ES-I3 (cell line): Measurements from ENCODE around the gene PCDHGA1.
"Not testable (repeated sequence)": the region's sequence is repeated elsewhere in the genome, so short reads cannot be mapped to it uniquely, and the experiment has no call there.

Experiments used
- H3K36me3 ChIP-seq: 2 replicates; pipeline ENCODE4 v1.6.1; 2013; ENCODE audit warnings: mild to moderate bottlenecking, low read length, control low read depth, moderate library complexity; ENCODE audit not compliant: insufficient read depth
- H3K4me1 ChIP-seq: 2 replicates; pipeline ENCODE4 v1.6.1; 2013; ENCODE audit warnings: mild to moderate bottlenecking, control low read depth, low read length; ENCODE audit not compliant: insufficient read depth
- H3K9ac ChIP-seq: 2 replicates; pipeline ENCODE4 v1.6.1; 2013; ENCODE audit warnings: low read depth, mild to moderate bottlenecking, low read length, moderate library complexity
- H3K9me3 ChIP-seq: 2 replicates; pipeline ENCODE4 v1.6.1; 2013; ENCODE audit warnings: mild to moderate bottlenecking, low read length, moderate library complexity; ENCODE audit not compliant: control insufficient read depth, insufficient read depth

The PCDHGA1 gene

DNA sequence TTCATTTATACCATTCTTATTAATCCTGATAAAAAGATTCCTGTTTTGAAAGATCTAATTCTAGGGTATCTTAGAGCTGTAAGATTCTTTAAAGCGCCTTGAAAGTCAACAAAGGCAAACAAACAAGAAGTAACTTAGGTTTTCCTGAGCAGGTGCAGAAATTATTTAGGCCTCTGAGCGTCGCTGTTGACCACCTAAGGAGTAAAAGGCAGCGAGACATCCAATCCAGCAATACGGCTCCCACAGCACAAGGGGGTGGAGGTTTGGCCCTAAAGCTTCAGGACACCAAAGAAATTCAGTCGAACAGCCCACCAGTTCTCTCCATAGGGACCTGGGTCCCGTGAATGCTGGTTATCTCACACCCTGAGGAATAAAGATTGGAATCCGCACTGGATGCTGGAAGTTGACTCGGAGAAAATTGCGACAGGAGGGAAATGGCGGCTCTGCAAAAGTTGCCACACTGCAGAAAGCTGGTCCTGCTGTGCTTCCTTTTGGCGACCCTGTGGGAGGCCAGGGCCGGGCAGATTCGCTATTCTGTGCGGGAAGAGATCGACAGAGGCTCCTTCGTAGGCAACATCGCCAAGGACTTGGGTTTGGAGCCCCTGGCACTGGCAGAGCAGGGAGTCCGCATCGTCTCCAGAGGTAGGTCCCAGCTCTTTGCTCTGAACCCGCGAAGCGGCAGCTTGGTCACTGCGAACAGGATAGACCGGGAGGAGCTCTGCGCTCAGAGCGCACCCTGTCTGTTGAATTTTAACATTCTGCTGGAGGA is 8.4 kb downstream of the PCDHGA1 start, which contains the start of gene PCDHGA2:
Gene PCDHGA2, plus strand, starts transcription at position 223 of the 769 bp plus-strand sequence.
- Histone ChIP-seq H3K9ac (no peak within 1 kb of the TSS), H3K4me1 (no peaks in the 10 kb centered on the region), H3K9me3 (peaks cover 4% of the 10 kb centered on the region; the same call in 1 of the 2 replicates), H3K36me3 (no peaks in the 10 kb centered on the region; the same call in 1 of the 2 replicates)

DNA sequence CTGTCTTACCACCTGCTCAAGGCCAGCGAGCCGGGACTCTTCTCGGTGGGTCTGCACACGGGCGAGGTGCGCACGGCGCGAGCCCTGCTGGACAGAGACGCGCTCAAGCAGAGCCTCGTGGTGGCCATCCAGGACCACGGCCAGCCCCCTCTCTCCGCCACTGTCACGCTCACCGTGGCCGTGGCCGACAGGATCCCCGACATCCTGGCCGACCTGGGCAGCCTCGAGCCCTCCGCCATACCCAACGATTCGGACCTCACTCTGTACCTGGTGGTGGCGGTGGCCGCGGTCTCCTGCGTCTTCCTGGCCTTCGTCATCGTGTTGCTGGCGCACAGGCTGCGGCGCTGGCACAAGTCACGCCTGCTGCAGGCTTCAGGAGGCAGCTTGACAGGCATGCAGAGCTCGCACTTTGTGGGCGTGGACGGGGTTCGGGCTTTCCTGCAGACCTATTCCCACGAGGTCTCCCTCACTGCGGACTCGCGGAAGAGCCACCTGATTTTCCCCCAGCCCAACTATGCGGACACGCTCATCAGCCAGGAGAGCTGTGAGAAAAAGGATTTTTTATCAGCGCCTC is 10.6 kb downstream of the PCDHGA1 start:
- not testable (repeated sequence) for H3K36me3 ChIP-seq, H3K9ac ChIP-seq, H3K4me1 ChIP-seq, H3K9me3 ChIP-seq

DNA sequence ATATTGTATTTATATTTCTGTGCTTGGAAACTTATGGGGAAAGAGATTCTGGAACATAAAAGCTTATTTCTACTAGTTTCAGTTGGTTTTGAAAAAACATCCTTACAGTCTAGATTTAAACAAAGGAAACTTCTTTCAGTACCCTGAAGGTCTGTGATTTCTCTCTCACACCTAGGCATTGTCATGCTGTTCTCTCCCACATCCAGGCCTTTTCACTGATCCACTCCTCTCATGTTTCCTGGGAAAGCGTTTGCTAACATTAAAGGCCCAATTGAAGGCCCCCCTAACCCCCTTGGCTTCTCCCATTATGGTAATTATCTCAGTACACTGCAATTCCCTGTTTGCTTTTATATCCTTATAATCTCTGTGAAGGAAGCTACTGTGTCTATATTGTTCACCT is 12.5 kb downstream of the PCDHGA1 start:
- Histone ChIP-seq H3K9ac (no peak overlapping the region), H3K4me1 (no peaks in the 10 kb centered on the region), H3K9me3 (peaks cover 6% of the 10 kb centered on the region; the same call in 1 of the 2 replicates), H3K36me3 (no peaks in the 10 kb centered on the region)

DNA sequence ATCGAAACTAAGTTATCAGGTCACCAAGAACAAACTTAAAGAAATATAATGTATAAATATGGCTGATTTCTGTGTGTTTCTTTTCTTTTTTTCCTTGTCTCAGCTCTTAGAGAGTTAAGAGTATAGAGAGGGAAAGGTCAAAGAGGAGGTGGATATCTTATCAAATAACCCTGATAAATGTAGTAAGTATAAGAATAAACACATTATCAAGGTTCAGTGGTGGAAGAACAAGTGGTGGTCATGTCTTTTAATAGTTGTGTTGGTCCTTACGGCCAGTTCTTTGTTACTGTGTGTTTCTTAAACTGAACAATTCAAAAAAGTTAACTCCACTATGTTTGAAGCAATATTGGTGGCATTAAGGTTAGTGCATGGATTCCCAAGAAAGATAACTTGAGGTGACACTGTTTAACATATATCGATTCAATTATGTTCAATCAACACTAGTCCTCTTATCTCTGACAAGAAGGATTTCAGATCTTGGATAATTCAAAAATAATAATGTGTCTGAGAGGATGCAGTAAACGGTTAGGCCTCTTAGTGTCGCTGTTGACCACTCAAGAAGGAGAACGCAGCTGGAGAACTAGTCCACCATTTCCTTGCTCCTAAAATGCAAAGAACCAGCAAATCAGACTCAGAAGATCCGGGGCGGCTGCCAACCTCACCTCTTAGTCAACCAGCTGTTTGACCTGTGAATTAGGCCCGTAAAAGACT is 13.1 kb downstream of the PCDHGA1 start, which contains the start of gene PCDHGA3:
Gene PCDHGA3, plus strand, starts transcription at position 588 of the 711 bp plus-strand sequence. CDS start 205 bp downstream, outside the sequence.
- peaks cover 6% of the 10 kb centered on the region; the same call in 1 of the 2 replicates for H3K9me3 ChIP-seq
- no peaks in the 10 kb centered on the region for H3K4me1 ChIP-seq
- H3K36me3 ChIP-seq: no peaks in the 10 kb centered on the region
- no peak within 1 kb of the TSS for H3K9ac ChIP-seq

DNA sequence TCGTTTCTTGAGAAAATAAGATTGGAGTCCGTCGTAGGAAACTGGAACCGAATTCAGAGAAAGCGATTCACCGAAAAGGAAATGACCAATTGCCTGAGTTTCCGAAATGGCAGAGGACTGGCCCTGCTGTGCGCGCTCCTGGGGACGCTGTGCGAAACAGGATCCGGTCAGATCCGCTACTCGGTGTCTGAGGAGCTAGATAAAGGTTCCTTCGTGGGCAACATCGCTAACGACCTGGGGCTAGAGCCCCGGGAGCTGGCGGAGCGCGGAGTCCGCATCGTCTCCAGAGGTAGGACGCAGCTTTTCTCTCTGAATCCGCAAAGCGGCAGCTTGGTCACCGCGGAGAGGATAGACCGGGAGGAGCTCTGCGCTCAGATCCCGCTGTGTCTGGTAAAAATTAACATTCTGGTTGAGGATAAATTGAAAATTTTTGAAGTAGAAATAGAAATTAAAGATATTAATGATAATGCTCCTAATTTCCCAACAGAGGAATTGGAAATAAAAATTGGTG is 13.7 kb downstream of the PCDHGA1 start:
- Histone ChIP-seq H3K4me1 (no peaks in the 10 kb centered on the region), H3K9me3 (peaks cover 6% of the 10 kb centered on the region; the same call in 1 of the 2 replicates), H3K36me3 (no peaks in the 10 kb centered on the region), H3K9ac (no peak overlapping the region)

DNA sequence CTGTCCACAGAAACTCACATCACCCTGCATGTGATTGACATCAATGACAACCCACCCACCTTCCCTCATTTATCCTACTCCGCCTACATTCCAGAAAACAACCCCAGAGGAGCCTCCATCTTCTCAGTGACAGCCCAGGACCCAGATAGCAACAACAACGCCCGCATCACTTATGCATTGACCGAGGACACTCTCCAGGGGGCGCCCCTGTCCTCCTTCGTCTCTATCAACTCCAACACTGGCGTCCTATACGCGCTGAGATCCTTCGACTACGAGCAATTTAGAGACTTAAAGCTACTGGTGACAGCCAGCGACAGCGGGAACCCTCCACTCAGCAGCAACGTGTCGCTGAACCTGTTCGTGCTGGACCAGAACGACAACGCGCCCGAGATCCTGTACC is 15.0 kb downstream of the PCDHGA1 start:
- H3K36me3 ChIP-seq: no peaks in the 10 kb centered on the region
- no peak overlapping the region for H3K9ac ChIP-seq
- H3K9me3 ChIP-seq: peaks cover 2% of the 10 kb centered on the region; the same call in 1 of the 2 replicates
- no peaks in the 10 kb centered on the region for H3K4me1 ChIP-seq

DNA sequence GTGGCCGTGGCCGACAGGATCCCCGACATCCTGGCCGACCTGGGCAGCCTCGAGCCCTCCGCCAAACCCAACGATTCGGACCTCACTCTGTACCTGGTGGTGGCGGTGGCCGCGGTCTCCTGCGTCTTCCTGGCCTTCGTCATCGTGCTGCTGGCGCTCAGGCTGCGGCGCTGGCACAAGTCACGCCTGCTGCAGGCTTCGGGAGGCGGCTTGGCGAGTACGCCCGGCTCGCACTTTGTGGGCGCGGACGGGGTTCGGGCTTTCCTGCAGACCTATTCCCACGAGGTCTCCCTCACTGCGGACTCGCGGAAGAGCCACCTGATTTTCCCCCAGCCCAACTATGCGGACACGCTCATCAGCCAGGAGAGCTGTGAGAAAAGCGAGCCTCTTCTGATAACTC is 15.7 kb downstream of the PCDHGA1 start:
- H3K36me3 ChIP-seq, H3K4me1 ChIP-seq, H3K9me3 ChIP-seq, H3K9ac ChIP-seq: not testable (repeated sequence)

DNA sequence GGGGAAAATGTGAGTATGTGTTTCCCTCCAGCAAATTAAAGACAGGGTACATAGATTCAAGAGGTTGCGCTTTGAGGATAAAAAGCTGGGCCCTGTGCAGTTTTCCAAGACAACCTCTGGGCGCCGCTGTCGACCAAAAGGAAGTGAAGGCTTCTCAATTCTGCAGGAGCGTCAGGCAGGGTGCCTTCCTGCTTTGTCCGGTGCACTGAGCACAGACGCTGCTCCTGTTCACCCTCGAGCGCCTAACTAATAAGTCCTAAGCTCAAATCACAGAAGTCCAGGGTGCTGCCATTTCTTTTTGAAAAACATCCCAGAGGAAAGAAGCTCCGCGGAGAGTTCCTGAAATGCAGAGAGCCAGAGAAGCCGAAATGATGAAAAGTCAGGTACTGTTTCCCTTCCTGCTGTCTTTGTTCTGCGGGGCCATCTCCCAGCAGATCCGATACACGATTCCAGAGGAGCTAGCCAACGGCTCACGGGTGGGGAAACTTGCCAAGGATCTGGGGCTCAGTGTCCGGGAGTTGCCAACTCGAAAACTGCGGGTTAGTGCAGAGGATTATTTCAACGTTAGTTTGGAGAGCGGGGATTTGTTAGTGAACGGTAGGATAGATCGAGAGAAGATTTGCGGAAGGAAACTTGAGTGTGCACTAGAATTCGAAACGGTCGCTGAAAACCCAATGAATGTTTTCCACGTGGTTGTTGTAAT is 19.8 kb downstream of the PCDHGA1 start, which contains the start of gene PCDHGB1:
Gene PCDHGB1, plus strand, starts transcription at position 183 of the 703 bp plus-strand sequence. Its CDS starts 162 bp downstream, at position 345.
- Histone ChIP-seq H3K9ac (peak within 1 kb of the TSS; percentile 32; the same call in 1 of the 2 replicates), H3K36me3 (no peaks in the 10 kb centered on the region; the same call in 1 of the 2 replicates), H3K9me3 (peaks cover 2% of the 10 kb centered on the region; the same call in 1 of the 2 replicates), H3K4me1 (no peaks in the 10 kb centered on the region)

DNA sequence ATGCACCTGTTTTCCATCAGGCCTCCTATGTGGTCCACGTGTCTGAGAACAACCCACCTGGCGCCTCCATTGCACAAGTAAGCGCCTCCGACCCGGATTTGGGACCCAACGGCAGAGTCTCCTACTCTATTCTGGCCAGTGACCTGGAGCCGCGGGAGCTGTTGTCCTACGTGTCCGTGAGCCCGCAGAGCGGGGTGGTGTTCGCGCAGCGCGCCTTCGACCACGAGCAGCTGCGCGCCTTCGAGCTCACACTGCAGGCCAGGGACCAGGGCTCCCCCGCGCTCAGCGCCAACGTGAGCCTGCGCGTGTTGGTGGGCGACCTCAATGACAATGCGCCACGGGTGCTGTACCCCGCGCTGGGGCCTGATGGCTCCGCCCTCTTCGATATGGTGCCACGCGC is 21.3 kb downstream of the PCDHGA1 start:
- H3K4me1 ChIP-seq: no peaks in the 10 kb centered on the region
- no peaks in the 10 kb centered on the region; the same call in 1 of the 2 replicates for H3K36me3 ChIP-seq
- H3K9ac ChIP-seq: no peak overlapping the region
- no peaks in the 10 kb centered on the region for H3K9me3 ChIP-seq

DNA sequence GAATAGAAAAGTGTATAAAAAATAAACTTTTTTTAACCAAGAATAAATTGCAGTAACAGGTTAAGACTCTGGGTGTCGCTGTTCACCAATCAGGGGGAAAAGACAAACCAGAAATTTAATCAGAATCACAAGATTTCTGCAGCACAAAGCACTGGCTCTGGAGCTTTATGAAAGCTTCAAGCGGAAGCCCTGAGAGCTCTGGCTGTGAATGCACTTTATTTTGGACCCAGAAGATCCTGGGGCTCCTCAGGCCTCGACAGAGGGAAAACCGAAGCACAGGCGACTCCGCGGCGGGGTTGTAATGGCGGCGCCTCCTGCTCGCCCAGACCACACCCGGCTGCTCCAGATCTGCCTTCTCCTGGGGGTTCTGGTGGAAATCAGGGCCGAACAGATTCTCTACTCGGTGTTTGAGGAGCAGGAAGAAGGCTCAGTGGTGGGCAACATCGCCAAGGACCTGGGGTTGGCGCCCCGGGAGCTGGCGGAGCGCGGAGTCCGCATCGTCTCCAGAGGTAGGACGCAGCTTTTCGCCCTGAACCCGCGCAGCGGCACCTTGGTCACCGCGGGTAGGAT is 24.7 kb downstream of the PCDHGA1 start, which contains the start of gene PCDHGA4:
Gene PCDHGA4, plus strand, starts transcription at position 122 of the 570 bp plus-strand sequence. Its CDS starts 87 bp downstream, at position 209.
- Histone ChIP-seq H3K36me3 (no peaks in the 10 kb centered on the region; the same call in 1 of the 2 replicates), H3K9ac (no peak within 1 kb of the TSS), H3K9me3 (0 out of 2 replicates have a peak, but pooled peaks cover under 1% of the 10 kb centered on the region), H3K4me1 (no peaks in the 10 kb centered on the region)

DNA sequence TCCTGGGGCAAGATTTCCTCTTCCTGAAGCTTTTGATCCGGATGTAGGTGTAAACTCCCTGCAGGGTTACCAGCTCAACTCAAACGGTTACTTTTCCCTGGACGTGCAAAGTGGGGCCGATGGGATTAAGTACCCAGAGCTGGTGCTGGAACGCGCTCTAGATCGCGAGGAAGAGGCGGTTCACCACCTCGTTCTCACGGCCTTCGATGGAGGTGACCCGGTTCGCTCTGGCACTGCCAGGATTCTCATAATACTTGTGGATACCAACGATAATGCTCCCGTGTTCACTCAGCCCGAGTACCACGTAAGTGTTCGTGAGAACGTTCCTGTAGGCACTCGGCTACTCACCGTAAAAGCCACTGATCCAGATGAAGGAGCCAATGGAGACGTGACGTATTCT is 25.3 kb downstream of the PCDHGA1 start:
- Histone ChIP-seq H3K9me3 (peaks cover 6% of the 10 kb centered on the region; the same call in 1 of the 2 replicates), H3K36me3 (no peaks in the 10 kb centered on the region; the same call in 1 of the 2 replicates)

DNA sequence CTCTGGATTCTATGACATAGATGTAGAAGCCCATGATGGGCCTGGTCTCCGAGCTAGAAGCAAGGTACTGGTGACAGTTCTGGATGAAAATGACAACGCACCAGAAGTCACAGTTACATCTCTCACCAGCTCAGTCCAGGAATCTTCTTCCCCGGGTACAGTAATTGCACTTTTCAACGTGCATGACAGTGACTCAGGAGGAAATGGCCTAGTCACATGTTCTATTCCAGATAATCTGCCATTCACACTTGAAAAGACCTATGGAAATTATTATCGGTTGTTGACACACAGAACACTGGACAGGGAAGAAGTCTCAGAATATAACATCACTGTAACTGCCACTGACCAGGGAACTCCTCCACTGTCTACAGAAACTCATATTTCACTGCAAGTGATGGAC is 25.8 kb downstream of the PCDHGA1 start:
- Histone ChIP-seq H3K9ac (no peak overlapping the region), H3K9me3 (peaks cover 8% of the 10 kb centered on the region; the same call in 1 of the 2 replicates), H3K36me3 (no peaks in the 10 kb centered on the region; the same call in 1 of the 2 replicates), H3K4me1 (no peaks in the 10 kb centered on the region)

More for the DNA sequence above, 25.3 kb downstream of the PCDHGA1 start:
- Histone ChIP-seq H3K4me1 (no peaks in the 10 kb centered on the region), H3K9ac (no peak overlapping the region)

DNA sequence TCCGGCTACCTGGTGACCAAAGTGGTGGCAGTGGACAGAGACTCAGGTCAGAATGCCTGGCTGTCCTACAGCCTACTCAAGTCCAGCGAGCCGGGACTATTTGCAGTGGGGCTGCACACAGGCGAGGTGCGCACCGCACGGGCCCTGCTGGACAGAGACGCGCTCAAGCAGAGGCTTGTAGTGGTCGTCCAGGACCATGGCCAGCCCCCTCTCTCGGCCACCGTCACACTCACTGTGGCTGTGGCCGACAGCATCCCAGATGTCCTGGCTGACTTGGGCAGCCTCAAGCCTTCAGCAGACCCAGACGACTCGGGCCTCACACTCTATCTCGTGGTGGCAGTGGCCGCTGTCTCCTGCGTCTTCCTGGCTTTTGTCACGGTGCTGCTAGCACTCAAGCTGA is 26.6 kb downstream of the PCDHGA1 start:
- H3K9me3 ChIP-seq: peaks cover 8% of the 10 kb centered on the region; the same call in 1 of the 2 replicates

More for the DNA sequence above, 26.6 kb downstream of the PCDHGA1 start:
- Histone ChIP-seq H3K4me1 (no peaks in the 10 kb centered on the region), H3K36me3 (no peaks in the 10 kb centered on the region; the same call in 1 of the 2 replicates), H3K9ac (no peak overlapping the region)
